Measurements from ENCODE around the gene PTPDC1.

DNA sequence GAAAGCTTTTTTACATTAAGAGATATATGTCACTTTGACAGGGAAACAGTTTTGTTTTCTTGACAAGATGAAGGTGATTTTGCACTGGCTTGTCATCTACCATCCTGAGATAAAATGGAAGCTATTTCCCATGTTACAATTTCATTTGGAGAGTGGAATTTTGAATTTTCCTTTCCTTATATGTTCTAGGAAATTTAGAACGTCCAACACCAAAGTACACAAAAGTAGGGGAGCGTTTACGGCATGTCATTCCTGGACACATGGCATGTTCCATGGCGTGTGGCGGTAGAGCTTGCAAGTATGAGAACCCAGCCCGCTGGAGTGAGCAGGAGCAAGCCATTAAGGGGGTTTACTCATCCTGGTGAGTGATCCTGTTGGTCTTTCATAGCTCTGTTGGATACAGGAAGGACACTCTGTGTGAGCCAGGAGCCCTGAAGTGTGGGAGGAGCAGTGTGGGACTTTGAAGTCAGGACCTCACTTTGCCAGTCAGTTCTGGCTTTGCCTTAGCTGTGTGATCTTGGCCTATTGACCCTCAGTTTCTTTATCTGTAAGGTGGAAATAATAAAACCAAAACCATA lies 887 bp downstream of the PTPDC1 start:
- TF ChIP-seq, protein P1, sequence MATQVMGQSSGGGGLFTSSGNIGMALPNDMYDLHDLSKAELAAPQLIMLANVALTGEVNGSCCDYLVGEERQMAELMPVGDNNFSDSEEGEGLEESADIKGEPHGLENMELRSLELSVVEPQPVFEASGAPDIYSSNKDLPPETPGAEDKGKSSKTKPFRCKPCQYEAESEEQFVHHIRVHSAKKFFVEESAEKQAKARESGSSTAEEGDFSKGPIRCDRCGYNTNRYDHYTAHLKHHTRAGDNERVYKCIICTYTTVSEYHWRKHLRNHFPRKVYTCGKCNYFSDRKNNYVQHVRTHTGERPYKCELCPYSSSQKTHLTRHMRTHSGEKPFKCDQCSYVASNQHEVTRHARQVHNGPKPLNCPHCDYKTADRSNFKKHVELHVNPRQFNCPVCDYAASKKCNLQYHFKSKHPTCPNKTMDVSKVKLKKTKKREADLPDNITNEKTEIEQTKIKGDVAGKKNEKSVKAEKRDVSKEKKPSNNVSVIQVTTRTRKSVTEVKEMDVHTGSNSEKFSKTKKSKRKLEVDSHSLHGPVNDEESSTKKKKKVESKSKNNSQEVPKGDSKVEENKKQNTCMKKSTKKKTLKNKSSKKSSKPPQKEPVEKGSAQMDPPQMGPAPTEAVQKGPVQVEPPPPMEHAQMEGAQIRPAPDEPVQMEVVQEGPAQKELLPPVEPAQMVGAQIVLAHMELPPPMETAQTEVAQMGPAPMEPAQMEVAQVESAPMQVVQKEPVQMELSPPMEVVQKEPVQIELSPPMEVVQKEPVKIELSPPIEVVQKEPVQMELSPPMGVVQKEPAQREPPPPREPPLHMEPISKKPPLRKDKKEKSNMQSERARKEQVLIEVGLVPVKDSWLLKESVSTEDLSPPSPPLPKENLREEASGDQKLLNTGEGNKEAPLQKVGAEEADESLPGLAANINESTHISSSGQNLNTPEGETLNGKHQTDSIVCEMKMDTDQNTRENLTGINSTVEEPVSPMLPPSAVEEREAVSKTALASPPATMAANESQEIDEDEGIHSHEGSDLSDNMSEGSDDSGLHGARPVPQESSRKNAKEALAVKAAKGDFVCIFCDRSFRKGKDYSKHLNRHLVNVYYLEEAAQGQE (IDR thresholded peaks at IDR 0.05; ENCODE audit: borderline replicate concordance), result no peak
- TF ChIP-seq, protein P1 (CRISPR knock-in tag; IDR thresholded peaks at IDR 0.05; ENCODE audit: low read depth), result no peak
- no peak for TF ChIP-seq BCOR (IDR thresholded peaks at IDR 0.05)
- TF ChIP-seq, protein P2, sequence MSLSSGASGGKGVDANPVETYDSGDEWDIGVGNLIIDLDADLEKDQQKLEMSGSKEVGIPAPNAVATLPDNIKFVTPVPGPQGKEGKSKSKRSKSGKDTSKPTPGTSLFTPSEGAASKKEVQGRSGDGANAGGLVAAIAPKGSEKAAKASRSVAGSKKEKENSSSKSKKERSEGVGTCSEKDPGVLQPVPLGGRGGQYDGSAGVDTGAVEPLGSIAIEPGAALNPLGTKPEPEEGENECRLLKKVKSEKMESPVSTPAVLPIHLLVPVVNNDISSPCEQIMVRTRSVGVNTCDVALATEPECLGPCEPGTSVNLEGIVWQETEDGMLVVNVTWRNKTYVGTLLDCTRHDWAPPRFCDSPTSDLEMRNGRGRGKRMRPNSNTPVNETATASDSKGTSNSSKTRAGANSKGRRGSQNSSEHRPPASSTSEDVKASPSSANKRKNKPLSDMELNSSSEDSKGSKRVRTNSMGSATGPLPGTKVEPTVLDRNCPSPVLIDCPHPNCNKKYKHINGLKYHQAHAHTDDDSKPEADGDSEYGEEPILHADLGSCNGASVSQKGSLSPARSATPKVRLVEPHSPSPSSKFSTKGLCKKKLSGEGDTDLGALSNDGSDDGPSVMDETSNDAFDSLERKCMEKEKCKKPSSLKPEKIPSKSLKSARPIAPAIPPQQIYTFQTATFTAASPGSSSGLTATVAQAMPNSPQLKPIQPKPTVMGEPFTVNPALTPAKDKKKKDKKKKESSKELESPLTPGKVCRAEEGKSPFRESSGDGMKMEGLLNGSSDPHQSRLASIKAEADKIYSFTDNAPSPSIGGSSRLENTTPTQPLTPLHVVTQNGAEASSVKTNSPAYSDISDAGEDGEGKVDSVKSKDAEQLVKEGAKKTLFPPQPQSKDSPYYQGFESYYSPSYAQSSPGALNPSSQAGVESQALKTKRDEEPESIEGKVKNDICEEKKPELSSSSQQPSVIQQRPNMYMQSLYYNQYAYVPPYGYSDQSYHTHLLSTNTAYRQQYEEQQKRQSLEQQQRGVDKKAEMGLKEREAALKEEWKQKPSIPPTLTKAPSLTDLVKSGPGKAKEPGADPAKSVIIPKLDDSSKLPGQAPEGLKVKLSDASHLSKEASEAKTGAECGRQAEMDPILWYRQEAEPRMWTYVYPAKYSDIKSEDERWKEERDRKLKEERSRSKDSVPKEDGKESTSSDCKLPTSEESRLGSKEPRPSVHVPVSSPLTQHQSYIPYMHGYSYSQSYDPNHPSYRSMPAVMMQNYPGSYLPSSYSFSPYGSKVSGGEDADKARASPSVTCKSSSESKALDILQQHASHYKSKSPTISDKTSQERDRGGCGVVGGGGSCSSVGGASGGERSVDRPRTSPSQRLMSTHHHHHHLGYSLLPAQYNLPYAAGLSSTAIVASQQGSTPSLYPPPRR (CRISPR knock-in tag; IDR thresholded peaks at IDR 0.05; ENCODE audit: borderline replicate concordance), result no peak
- no peak for TF ChIP-seq POLR2B (IDR thresholded peaks at IDR 0.05; ENCODE audit: low read depth, partially characterized antibody)
- TF ChIP-seq, protein P3, sequence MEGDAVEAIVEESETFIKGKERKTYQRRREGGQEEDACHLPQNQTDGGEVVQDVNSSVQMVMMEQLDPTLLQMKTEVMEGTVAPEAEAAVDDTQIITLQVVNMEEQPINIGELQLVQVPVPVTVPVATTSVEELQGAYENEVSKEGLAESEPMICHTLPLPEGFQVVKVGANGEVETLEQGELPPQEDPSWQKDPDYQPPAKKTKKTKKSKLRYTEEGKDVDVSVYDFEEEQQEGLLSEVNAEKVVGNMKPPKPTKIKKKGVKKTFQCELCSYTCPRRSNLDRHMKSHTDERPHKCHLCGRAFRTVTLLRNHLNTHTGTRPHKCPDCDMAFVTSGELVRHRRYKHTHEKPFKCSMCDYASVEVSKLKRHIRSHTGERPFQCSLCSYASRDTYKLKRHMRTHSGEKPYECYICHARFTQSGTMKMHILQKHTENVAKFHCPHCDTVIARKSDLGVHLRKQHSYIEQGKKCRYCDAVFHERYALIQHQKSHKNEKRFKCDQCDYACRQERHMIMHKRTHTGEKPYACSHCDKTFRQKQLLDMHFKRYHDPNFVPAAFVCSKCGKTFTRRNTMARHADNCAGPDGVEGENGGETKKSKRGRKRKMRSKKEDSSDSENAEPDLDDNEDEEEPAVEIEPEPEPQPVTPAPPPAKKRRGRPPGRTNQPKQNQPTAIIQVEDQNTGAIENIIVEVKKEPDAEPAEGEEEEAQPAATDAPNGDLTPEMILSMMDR (IDR thresholded peaks at IDR 0.05 in 2 of 3, conservative IDR thresholded peaks at IDR 0.05 in 1 of 3; ENCODE audit: insufficient read depth in 2 of 3, low read depth in 1 of 3, low read length in 3 of 3), result no peak
- TF ChIP-seq NFE2 (IDR thresholded peaks at IDR 0.05; ENCODE audit: low read depth), result no peak
- TF ChIP-seq JUN (IDR thresholded peaks at IDR 0.05; ENCODE audit: borderline replicate concordance, low read depth, low read length), result no peak
- TF ChIP-seq JUN (CRISPR knock-in tag; IDR thresholded peaks at IDR 0.05; ENCODE audit: borderline replicate concordance), result no peak
- no peak for TF ChIP-seq FOXK1 (CRISPR knock-in tag; IDR thresholded peaks at IDR 0.05; ENCODE audit: borderline replicate concordance)
- TF ChIP-seq ETV1 (tag; conservative IDR thresholded peaks at IDR 0.05; ENCODE audit: low read depth), result no peak
- no peak for TF ChIP-seq EZH2 (IDR thresholded peaks at IDR 0.05; ENCODE audit: borderline replicate concordance, low read depth, low read length)
- TF ChIP-seq, protein P4, sequence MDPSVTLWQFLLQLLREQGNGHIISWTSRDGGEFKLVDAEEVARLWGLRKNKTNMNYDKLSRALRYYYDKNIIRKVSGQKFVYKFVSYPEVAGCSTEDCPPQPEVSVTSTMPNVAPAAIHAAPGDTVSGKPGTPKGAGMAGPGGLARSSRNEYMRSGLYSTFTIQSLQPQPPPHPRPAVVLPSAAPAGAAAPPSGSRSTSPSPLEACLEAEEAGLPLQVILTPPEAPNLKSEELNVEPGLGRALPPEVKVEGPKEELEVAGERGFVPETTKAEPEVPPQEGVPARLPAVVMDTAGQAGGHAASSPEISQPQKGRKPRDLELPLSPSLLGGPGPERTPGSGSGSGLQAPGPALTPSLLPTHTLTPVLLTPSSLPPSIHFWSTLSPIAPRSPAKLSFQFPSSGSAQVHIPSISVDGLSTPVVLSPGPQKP (CRISPR knock-in tag; IDR thresholded peaks at IDR 0.05), result no peak

All from K562 (cell line).